Stimulated activated CD8-positive, alpha-beta memory T cell treated with anti-CD3 and anti-CD28 coated beads, Interleukin-7, amount 100 ng/mL, for 4 hours (primary cell): ENCODE data around the gene C2orf92.

ENCODE experiments used
- DNase-seq, 2 donors: peaks; one replicate each; pipeline ENCODE4 v3.0.0-alpha.2; 2020; ENCODE audit warnings: low read depth in 2 of 2

Gene C2orf92

DNA sequence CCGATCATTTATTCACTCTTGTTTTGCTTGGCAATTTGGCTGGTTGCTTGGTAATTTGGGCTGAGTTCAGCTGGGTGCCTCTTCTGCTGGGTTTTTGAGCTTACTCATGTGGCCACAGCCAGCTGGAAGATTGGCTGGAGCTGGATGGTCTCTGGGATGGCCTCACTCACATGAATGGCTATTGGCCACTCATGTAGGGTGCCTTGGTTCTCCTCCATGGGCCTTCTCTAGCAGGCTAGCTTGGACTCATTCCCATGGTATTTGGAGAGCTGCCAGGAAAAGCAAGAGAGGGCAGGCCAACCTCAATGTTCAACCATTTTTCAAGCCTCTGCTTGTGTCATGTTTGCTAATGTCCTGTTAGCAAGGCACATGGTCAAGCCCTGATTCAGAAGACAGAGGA, 60.7 kb downstream of the C2orf92 start:
- DNase-seq = no peak

DNA sequence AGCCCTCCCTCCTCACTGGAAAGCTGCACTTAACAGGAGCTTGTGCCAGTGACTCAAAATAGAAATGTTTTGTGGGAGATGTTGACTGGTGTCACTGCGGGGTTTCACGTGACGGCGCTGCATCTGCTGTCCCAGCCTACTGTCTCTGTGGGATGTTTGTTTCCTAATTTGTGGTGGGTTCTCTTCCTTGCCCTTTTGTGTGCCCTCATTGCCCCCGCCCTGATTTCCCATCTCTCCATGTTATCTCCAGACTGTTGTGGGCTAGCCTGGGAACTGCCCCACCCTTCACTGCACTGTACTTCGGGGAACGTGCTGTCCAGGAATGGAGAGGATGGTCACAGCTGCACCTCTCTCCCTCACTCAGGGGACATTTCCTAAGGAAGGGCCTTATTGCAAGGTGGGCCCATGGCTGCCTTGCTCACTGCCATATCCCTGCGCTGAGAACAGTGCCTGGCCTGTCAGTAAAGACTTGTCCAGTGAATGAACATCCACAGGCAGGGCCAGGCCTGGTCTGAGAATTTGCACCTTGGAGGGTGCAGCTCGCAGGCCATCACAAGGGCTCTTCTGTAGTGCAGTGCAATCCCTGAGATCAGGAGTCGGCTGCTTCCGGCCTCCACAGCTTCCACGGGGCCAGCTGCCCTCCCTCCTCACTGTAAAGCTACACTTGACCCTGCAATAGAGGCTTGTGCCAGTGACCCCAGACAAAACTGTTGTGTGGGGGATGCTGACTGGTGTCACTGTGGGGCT, 61.9 kb downstream of the C2orf92 start:
- no peak for DNase-seq

DNA sequence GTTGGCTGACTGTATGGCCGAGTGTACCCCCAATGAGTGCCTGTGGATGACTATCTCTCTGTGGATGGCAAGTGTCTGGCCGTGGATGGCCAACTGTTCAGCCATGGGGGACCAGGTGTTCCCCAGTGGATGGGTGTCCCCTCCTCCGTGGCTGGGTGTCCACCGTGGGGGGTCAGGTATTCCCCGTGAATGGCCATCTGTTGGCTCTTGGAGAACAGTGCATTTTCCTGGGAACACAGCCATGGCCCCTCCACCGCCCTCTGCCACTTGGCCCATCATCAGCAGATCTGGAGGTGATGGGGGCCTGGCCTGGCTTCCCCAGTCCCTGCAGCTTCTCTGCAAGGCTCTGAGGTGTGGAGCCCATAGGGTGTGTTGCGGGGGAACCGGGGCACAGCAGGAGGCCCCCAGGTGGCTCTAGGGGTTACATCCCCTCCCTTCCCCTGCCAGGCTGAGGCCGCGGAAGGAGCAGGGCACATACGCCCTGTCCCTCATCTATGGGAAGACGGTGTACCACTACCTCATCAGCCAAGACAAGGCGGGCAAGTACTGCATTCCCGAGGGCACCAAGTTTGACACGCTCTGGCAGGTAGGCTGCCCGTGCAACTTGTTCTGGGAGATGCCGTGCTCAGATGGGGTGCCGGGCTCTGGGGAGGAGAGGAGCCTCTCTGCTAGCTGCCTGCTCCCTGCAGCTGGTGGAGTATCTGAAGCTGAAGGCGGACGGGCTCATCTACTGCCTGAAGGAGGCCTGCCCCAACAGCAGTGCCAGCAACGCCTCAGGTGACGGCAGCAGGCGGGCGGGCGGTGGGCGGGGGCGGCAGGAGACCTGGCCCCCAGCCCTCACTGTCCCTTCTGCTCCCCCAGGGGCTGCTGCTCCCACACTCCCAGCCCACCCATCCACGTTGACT, 63.2 kb downstream of the C2orf92 start:
- no peak for DNase-seq

DNA sequence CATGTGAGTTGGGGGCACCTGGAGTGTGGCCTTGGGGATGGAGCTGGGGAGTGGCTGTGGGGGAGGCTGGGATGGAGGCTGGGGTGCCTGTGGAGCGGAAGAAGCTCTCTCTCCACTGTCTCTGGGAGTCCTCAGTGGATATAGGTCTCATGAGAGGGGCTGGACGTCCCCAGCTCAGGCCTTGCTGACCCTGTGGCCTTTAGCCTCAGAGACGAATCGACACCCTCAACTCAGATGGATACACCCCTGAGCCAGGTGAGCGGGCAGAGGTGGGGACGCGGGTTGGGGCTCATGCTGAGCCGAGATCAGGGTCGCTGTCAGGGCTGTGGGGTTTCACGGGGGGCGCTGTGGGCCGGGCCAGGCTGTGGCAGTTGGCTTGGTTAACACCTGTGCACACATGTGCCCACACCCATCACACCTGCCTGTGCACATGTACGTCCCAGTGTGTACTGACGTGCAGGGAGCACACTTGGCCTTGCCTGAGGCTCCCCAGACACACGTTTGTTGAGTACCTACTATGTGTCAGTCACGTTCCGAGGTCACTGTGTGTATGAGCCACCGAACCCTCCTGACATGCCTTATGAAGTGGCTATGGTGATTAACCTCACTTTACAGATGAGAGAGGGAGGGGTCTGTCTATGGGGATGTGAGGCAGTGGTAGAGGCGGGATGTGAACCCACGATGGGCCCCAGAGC, 64.0 kb downstream of the C2orf92 start:
- no peak for DNase-seq

DNA sequence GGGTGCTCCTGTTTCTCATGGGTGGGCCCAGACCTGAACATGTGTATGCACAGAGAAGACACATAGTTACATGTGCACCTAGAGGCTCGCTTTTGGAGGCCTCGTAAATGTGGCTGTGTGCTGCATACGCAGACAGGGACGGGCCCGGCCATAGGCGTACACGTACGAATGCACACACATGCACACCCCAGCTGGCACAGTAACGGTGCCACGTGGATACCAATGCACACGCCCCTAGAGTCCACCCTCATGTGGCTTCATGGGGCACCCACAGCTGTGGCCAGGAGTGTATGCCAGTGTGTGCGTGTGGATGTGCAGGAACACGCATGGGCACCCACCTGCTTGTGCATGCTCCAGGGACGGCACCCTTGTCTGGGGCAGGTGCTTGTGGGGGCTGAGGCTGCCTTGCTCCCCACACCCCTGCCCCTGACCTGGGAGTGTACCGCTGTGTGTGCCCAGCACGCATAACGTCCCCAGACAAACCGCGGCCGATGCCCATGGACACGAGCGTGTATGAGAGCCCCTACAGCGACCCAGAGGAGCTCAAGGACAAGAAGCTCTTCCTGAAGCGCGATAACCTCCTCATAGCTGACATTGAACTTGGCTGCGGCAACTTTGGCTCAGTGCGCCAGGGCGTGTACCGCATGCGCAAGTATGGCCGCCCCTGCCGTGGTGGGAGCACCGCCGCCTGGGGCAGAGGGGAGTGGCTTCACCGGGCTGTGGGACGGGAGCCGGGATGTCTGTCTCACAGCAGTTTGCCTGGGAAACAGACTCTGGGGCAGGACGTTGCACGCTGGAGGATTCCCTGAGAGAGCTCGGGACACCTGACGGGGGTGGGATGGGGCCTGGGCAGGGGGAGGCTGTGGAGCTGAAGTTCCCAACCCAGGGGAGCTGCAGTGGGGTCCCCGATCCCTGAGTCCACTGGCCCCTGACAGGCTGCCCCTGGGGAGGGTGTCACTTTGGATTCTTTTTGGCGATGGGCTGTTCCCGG, 64.8 kb downstream of the C2orf92 start:
- no peak for DNase-seq

DNA sequence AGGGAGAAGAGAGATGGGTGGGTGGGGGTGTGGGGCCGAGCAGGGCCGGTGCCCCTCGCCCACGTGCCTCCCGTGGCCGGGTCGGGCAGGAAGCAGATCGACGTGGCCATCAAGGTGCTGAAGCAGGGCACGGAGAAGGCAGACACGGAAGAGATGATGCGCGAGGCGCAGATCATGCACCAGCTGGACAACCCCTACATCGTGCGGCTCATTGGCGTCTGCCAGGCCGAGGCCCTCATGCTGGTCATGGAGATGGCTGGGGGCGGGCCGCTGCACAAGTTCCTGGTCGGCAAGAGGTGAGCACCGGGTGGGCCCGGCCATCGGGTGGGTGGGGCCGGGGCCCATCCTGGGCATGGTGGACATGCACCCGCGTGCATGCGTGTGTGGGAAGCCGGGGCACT, 65.6 kb downstream of the C2orf92 start:
- no peak for DNase-seq

DNA sequence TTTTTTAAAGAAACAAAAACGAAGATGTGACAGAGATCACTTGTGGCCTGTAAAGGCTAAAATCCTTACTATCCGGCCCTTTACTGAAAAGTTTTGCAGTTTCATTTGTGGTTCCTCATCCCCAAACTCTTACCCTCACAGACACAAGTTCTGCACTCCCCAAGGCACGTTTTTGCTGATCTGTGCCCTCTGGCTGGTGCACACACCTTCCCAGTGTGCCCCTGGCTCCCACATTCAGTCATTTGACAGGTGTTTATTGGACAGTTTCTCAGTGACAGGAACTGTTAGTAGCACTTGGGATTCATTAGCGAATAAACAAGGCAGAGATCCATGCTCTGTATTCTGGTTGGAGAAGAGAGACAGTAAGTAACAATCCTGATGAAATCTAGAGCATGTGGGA, 66.7 kb downstream of the C2orf92 start:
- no peak for DNase-seq

DNA sequence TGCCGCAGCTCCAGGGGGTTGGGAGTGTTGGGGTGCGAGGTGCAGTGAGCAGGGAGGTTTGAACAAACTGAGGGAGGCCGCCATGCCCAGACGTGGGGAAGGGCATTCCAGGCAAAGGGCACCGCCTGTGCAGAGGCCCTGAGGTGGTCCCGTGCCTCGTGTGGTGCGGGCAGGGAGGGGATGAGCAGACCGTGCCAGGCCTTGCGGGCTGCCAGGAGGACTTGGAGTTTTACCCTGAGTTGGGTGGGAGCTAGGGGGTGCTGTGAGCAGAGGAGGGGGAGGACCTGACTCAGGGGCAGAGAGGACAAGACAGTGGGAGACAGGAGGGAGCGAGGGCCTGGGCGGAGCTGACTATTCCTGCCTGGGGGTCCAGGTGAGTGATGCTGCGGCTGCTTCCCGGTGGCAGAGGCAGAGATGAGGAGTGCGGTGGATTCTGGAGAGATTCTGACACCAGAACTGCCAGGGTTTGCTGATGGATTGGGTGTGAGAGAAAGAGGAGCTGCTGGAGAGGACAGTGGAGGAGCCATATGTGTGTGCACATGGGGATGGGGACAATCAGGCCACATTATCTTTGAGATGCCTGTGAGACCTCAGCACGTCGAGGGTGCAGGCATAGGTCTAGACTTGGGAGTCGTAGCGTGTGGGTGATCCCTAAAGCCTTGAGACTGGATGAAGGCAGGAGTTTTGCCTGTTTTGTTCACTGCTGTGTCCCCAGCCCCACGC, 67.3 kb downstream of the C2orf92 start:
- no peak for DNase-seq

DNA sequence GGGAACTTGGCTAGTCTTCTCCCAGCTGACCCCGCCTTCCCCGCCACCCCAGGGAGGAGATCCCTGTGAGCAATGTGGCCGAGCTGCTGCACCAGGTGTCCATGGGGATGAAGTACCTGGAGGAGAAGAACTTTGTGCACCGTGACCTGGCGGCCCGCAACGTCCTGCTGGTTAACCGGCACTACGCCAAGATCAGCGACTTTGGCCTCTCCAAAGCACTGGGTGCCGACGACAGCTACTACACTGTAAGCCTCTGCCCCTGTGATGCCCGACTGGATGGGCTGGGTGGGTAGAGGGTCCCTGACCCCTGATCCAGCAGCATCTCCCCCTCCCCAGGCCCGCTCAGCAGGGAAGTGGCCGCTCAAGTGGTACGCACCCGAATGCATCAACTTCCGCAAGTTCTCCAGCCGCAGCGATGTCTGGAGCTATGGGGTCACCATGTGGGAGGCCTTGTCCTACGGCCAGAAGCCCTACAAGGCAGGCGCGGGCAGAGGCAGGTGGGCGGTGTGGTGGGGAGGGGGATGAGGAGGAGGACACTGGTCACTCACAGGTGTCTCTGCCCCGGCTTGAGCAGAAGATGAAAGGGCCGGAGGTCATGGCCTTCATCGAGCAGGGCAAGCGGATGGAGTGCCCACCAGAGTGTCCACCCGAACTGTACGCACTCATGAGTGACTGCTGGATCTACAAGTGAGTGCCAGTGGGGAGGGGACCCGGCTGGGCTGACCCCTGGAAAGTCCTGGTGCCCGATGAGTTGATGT, 68.1 kb downstream of the C2orf92 start:
- DNase-seq = no peak

DNA sequence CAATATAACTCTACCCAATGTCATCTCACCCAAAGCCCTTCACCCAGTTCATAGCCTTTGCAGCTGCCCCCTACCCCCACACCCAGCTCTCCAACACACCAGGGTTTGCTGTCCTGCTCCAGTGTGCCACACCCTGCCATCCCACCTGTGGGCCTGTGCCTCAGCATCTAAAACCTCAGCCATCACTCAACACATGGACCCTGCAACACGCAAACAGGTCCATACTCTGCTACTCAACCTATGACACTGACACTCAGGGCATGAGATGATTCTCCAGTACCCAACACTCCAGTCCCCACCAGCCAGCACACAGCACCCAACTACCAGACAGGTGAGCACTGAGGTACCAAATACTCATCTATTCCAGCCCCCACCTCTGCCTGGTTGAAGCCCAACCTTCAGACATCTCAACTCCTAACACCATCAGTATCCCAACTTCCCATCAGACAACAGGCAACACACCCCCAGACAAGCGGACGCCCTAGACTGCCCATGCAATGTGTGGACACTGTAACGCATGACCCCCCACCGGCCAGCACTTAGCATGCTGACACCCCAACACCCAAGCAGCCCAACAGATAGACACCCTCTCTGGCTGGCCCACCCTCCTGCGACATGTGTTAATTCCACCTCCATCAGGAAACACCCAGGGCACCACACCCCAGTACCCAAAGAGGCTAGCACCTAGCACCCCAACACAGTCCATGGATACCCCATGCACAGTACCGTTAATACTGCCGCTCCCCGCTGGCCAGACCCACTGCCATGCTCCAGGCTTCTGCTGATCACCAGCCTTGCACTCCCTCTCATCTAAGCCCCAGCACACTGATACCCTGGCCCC, 68.9 kb downstream of the C2orf92 start:
- no peak for DNase-seq

DNA sequence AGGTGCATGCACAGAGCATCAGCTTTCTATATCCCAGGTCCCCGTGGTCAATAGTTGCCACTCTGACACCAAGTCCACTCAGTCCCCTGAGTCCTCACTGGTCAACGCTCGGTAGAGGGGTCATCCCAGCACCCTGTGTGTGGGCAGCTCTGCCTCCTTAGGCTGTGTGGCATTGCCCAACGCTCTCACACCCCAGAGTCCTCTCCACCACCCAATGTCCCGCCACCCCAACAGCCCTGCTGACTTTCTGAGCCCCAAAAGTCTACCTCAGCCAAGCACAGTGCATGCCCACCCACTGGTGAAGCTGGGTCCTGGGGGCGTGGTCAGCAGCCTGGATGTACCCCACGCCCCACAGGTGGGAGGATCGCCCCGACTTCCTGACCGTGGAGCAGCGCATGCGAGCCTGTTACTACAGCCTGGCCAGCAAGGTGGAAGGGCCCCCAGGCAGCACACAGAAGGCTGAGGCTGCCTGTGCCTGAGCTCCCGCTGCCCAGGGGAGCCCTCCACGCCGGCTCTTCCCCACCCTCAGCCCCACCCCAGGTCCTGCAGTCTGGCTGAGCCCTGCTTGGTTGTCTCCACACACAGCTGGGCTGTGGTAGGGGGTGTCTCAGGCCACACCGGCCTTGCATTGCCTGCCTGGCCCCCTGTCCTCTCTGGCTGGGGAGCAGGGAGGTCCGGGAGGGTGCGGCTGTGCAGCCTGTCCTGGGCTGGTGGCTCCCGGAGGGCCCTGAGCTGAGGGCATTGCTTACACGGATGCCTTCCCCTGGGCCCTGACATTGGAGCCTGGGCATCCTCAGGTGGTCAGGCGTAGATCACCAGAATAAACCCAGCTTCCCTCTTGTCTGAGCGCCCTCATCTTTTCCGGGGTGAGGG, 69.7 kb downstream of the C2orf92 start:
- no peak for DNase-seq

DNA sequence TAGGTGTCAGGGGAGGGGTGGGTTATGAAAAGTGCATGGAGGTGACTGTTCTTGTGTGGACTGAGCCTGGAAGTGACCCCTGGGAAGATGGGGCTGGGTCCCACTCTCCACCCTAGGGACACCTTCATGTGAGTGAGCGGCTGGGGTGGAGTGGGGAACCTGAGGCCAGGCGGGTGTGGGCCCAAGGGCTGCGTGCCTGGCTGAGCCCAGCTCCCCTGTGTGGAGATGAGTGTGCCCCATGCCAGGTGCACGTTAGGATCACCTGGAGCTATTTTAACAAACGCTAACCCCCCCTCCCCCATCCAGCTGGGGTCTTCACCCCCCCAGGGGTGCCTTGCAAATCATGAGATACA, 70.4 kb downstream of the C2orf92 start:
- DNase-seq = no peak

DNA sequence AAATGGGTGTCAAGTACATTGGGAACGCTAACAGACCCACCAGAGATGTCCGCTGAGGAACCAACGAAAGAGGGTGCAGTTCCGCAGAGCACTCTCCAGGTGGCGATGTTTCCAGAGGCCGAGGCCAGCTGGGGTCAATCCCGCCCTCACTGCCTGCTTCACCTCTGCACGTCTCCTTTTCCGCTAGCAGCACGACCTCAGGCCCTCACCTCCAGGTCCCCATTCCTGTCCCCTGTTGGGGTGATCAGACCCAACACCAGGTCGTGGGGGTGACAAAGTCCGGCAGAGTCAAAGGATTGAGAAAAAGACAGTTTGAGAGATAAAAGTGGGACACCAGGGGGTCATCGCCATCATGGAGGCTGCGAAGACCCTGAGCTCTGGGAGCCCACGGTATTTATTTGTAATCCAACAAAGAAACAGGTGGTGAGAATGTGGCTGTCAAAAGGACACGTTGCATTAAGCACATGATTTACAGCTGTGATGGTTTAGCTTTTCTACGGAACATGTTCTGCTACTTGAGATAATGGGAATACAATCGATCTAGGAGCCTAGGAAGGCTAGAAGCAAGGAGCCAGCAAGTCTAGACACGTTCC, 71.2 kb downstream of the C2orf92 start:
- DNase-seq = no peak

DNA sequence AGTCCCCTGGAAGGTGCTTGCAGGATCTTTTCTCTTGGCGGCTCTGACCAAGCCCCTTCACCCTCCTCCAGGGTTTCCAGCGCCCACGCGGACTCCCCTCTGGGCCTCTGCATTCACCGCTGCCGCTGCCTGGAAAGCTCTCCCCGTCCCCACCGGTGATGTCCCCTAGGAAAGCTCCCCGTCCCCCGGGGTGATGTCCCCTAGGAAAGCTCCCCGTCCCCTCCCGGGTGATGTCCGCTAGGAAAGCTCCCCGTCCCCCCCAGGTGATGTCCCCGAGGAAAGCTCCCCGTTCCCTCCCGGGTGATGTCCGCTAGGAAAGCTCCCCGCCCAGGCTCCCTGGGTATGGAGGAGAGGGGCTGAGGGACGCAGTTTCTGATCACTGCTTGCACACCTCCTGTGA, 71.7 kb downstream of the C2orf92 start:
- no peak for DNase-seq

DNA sequence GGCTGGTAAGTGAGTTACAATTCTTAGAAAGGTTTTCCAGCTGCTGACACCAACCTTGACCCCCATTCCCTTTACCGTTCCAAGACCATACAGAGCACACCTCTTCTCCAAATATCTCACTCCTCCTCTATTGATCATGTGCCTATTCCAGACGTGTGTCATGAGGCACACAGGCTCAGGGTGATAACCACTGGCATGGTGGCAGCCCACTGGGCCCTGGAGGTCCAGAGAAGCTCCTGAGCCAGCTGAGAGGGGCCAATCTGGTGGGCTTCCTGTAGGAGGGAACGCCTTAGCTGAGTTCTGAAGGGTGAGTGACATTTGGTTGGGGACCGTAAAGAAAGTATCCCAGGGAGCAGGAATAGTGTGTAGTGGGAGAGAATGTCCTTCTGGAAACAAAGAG, 72.2 kb downstream of the C2orf92 start:
- no peak for DNase-seq

DNA sequence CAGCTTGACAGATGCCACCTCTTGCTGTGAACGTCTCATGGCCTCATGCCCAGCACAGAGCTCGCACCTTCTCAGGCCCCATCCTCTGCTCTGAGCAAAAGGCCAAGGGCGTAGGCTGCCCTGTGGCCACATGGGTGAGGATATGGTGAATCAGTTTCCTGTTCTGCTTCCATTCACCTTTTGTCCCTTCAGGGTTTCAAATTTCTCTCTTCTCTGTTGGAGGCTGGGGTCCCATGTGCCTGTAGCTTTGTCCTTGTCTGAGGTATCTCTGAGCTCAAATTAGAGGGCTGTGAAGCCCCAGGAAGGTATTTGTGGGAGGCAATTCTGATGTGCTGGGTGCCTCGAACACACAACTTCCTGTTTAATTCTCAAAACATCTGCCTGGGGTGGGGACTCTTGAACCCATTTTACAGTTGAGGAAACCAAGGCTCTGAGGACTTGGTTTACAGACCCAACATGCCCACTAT, 72.9 kb downstream of the C2orf92 start:
- DNase-seq = no peak

DNA sequence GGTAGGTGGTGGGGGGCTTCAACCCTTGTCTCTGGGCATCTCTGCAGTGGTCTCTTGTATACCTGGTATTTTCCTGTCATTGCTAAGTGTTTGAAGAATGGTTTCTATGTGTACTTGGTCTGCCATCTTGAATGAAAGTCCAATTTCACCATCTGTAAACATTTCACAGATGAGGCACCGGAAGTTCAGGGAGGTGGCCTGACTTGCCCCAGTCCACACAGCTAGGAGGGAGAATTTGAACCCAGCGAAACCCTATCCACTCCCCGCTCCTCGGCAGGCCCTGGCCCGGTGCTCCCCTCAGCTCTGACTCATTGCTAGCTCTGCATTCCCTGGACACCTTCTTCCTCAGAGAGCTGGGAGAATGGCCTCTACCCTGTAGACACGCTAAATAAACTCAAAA, 74.4 kb downstream of the C2orf92 start:
- DNase-seq = no peak
